WTC11 (cell line): ENCODE results near the gene CTSO. TPM values are rescaled to one million over a fixed set of nuclear protein-coding genes. Genes with fewer than 3 reads are reported as not detected.

Experiments used
- ATAC-seq: fragments of 200-7000 bp; cut with Tn5 transposase; 2 replicates; pipeline ENCODE4 v1.10.0; 2021; ENCODE audit warnings: mild to moderate bottlenecking, moderate library complexity
- CTCF ChIA-PET: fragments of 300-600 bp; sonication (Branson Sonifier 250); formaldehyde crosslinking; loops from one replicate; lab custom pipeline; 2021; ENCODE audit warnings: antibody characterized with exemption; lab: Charles Lee
- POLR2A ChIA-PET: fragments of 350-600 bp; sonication (Branson Sonifier 250); formaldehyde crosslinking; loops from one replicate; lab custom pipeline; 2021; ENCODE audit warnings: antibody characterized with exemption; lab: Charles Lee
- DNase-seq: peaks from one replicate; pipeline ENCODE4 v3.0.0; 2021; ENCODE audit warnings: low spot score
- H3K27ac Mint-ChIP-seq: 2 replicates; pipeline ENCODE4 v1.8.0; 2021; ENCODE audit warnings: mixed read lengths
- H3K27me3 Mint-ChIP-seq: 2 replicates; pipeline ENCODE4 v1.8.0; 2021; ENCODE audit warnings: low read depth, mild to moderate bottlenecking, moderate library complexity, mixed read lengths
- H3K36me3 Mint-ChIP-seq: 2 replicates; pipeline ENCODE4 v1.8.0; 2021; ENCODE audit warnings: mixed read lengths
- H3K4me1 Mint-ChIP-seq: 2 replicates; pipeline ENCODE4 v1.8.0; 2022; ENCODE audit warnings: mixed read lengths
- H3K4me3 Mint-ChIP-seq: 2 replicates; pipeline ENCODE4 v1.8.0; 2021; ENCODE audit warnings: mild to moderate bottlenecking, moderate library complexity, mixed read lengths
- H3K9me3 Mint-ChIP-seq: 2 replicates; pipeline ENCODE4 v1.8.0; 2021; ENCODE audit warnings: mixed read lengths
- CBFB ChIP-seq: sonication (generic); formaldehyde crosslinking; IDR thresholded peaks from 2 replicates; pipeline ENCODE4 v1.8.1; 2022; ENCODE audit warnings: mild to moderate bottlenecking, low read depth, missing genetic modification reagents
- CTCF ChIP-seq: fragments of 200-600 bp; IDR thresholded peaks from 2 replicates; pipeline ENCODE4 v1.8.0; 2022; ENCODE audit warnings: antibody characterized with exemption
- ETV6 ChIP-seq: sonication (generic); formaldehyde crosslinking; IDR thresholded peaks from 2 replicates; pipeline ENCODE4 v1.8.1; 2022; ENCODE audit warnings: mild to moderate bottlenecking, missing genetic modification reagents
- FOXP4 ChIP-seq: sonication (generic); formaldehyde crosslinking; IDR thresholded peaks from 2 replicates; pipeline ENCODE4 v1.8.0; 2022; ENCODE audit warnings: mild to moderate bottlenecking, missing genetic modification reagents
- HMGXB4 ChIP-seq: sonication (generic); formaldehyde crosslinking; IDR thresholded peaks from 2 replicates; pipeline ENCODE4 v1.8.1; 2023; ENCODE audit warnings: mild to moderate bottlenecking, moderate library complexity, missing genetic modification reagents
- NFATC4 ChIP-seq: fragments of 250-450 bp; sonication (Bioruptor Pico); IDR thresholded peaks from 2 replicates; pipeline ENCODE4 v1.9.0; 2021; ENCODE audit warnings: mild to moderate bottlenecking
- PRDM15 ChIP-seq: sonication (generic); formaldehyde crosslinking; IDR thresholded peaks from 2 replicates; pipeline ENCODE4 v1.8.0; 2022; ENCODE audit warnings: missing genetic modification reagents
- SMAD4 ChIP-seq: sonication (generic); formaldehyde crosslinking; IDR thresholded peaks from 2 replicates; pipeline ENCODE4 v1.8.0; 2022; ENCODE audit warnings: mild to moderate bottlenecking, missing genetic modification reagents
- SOX15 ChIP-seq: fragments of 250-450 bp; sonication (Bioruptor Pico); IDR thresholded peaks from 2 replicates; pipeline ENCODE4 v1.9.0; 2021; ENCODE audit warnings: mild to moderate bottlenecking
- ZNF219 ChIP-seq: sonication (generic); formaldehyde crosslinking; IDR thresholded peaks from 2 replicates; pipeline ENCODE4 v1.8.0; 2023; ENCODE audit warnings: missing genetic modification reagents, mild to moderate bottlenecking, borderline replicate concordance
- ZNF317 ChIP-seq: sonication (generic); formaldehyde crosslinking; IDR thresholded peaks from 2 replicates; pipeline ENCODE4 v1.8.1; 2023; ENCODE audit warnings: low read depth, mild to moderate bottlenecking, moderate library complexity, missing genetic modification reagents, borderline replicate concordance
- ZNF532 ChIP-seq: fragments of 250-450 bp; sonication (Bioruptor Pico); IDR thresholded peaks from 2 replicates; pipeline ENCODE4 v1.9.0; 2021; ENCODE audit warnings: mild to moderate bottlenecking, borderline replicate concordance
- total RNA-seq: library from RNA; stranded (reverse); gene quantifications from 3 replicates; pipeline ENCODE4 v1.2.3, GENCODE V29; 2021

The CTSO gene
- total RNA-seq, 1 experiment from 2014 or later, result 1.2 TPM

- Mint-ChIP-seq H3K36me3 (no peaks in the 10 kb centered on the region), H3K4me1 (peaks cover 28% of the 10 kb centered on the region), H3K9me3 (no peaks in the 10 kb centered on the region), H3K27me3 (no peaks in the 10 kb centered on the region; the same call in 1 of the 2 replicates), H3K27ac (no peak overlapping the region), H3K4me3 (no peak overlapping the region)
- ATAC-seq (no peak), DNase-seq (no peak)
- ChIA-PET CTCF (no interaction called here), POLR2A (no interaction called here)
- TF ChIP-seq SOX15 (CRISPR knock-in tag), result no peak
- TF ChIP-seq NFATC4 (CRISPR knock-in tag), result no peak
- no peak for TF ChIP-seq CTCF
- no peak for TF ChIP-seq ZNF532 (CRISPR knock-in tag)
These were observed 46.1 kb downstream of the CTSO start for GRCh38 chr4:155907556-155907955.

- H3K9me3 Mint-ChIP-seq, result no peaks in the 10 kb centered on the region
- no peak for ATAC-seq
- DNase-seq, result no peak
- peaks cover 32% of the 10 kb centered on the region for H3K4me1 Mint-ChIP-seq
- ChIA-PET POLR2A (no interaction called here), CTCF (no interaction called here)
- H3K36me3 Mint-ChIP-seq, result no peaks in the 10 kb centered on the region
- no peak overlapping the region for H3K4me3 Mint-ChIP-seq
- H3K27ac Mint-ChIP-seq, result no peak overlapping the region
- H3K27me3 Mint-ChIP-seq, result no peaks in the 10 kb centered on the region
- no peak for TF ChIP-seq HMGXB4 (CRISPR knock-in tag)
- no peak for TF ChIP-seq ZNF317 (CRISPR knock-in tag)
- no peak for TF ChIP-seq PRDM15 (CRISPR knock-in tag)
- TF ChIP-seq ZNF219 (CRISPR knock-in tag), result no peak
- no peak for TF ChIP-seq FOXP4 (CRISPR knock-in tag)
- TF ChIP-seq ETV6, result no peak
- TF ChIP-seq SMAD4 (CRISPR knock-in tag), result no peak
- TF ChIP-seq CBFB (CRISPR knock-in tag), result no peak
These were observed 47.0 kb downstream of the CTSO start for GRCh38 chr4:155906554-155907247.
